ENCODE data around the gene NOXA1. TPM values are rescaled to one million over a fixed set of nuclear protein-coding genes. Genes with fewer than 3 reads are reported as not detected.

The NOXA1 gene
- total and polyA plus RNA-seq, 2 of the 8 experiments (the other 6 are each of a cell fraction or from before 2014, with no cell fraction given), result 0.34 to 0.91 TPM

- no peak; the same call in 1 of the 2 replicates for TF ChIP-seq E2F6 (IDR thresholded peaks at IDR 0.05)
- peak; percentile 28; the same call in 1 of the 2 replicates for TF ChIP-seq CREB1 (IDR thresholded peaks at IDR 0.05)
- no peak for TF ChIP-seq NANOG (IDR thresholded peaks at IDR 0.05; ENCODE audit: insufficient read depth, low read depth, low read length, poor library complexity, severe bottlenecking)
- no peak for TF ChIP-seq NRF1 (IDR thresholded peaks at IDR 0.05; ENCODE audit: low read depth, low read length)
- no peak for TF ChIP-seq ZNF274 (IDR thresholded peaks at IDR 0.05; ENCODE audit: borderline replicate concordance, extremely low read depth, low read length)
- TF ChIP-seq RBBP5 (IDR thresholded peaks at IDR 0.05; ENCODE audit: borderline replicate concordance, low read depth, low read length), result peak; percentile 34; the same call in 1 of the 2 replicates
- peak; percentile 23; the same call in 1 of the 2 replicates for TF ChIP-seq JUN (IDR thresholded peaks at IDR 0.05; ENCODE audit: low read depth, low read length)
- TF ChIP-seq BACH1 (IDR thresholded peaks at IDR 0.05; ENCODE audit: low read length), result peak; percentile 87
- TF ChIP-seq JUND (IDR thresholded peaks at IDR 0.05; ENCODE audit: low read length), result no peak
- 0 out of 2 replicates have a peak, but pooled peaks have one; percentile 52 for TF ChIP-seq SP1 (IDR thresholded peaks at IDR 0.05; ENCODE audit: low read depth, low read length)
- 0 out of 2 replicates have a peak, but pooled peaks have one; percentile 63 for TF ChIP-seq CHD2 (IDR thresholded peaks at IDR 0.05; ENCODE audit: low read length)
- TF ChIP-seq TAF1 (IDR thresholded peaks at IDR 0.05; ENCODE audit: low read depth, low read length), result peak; percentile 68
- TF ChIP-seq ATF3 (IDR thresholded peaks at IDR 0.05; ENCODE audit: insufficient read depth, low read depth, low read length), result no peak
- TF ChIP-seq SUZ12 (IDR thresholded peaks at IDR 0.05; ENCODE audit: low read length), result no peak; the same call in 1 of the 2 replicates
Observed at GRCh38 chr9:137422604-137423513, at the start of gene NOXA1, which contains the start of gene EXD3 (continued).
